HG03354 (cell line): Measurements from ENCODE around the gene ARHGAP10.
"Not testable (repeated sequence)": the region's sequence is repeated elsewhere in the genome, so short reads cannot be mapped to it uniquely, and the experiment has no call there.

ENCODE experiments used
- ATAC-seq: cut with Tn5 transposase; IDR thresholded peaks from one replicate; pipeline ENCODE4 v1.9.1; 2021; ENCODE audit warnings: mild to moderate bottlenecking; ENCODE audit not compliant: unreplicated experiment, poor library complexity, severe bottlenecking

The ARHGAP10 gene

GRCh38 chr4:147965873-147966272, 234.0 kb downstream of the ARHGAP10 start:
- no peak for ATAC-seq

DNA sequence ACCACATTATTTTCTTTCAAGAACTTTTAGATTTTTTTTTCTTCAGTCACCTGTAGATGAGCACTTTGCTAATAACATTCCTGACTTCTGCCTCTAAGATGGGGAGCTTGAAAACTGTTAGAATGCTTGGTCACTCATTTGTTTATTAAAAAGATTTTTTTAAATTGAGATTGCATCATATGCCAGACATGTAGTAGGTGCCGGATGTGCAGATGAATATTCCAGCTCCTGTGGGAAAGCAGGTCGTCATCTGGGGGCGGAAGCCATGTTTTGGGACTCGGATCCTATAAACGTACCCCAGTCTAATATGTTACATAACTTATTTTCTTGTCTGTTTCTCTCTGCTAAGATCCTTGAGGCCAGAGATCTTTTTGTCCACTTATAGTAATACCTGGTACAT, 236.8 kb downstream of the ARHGAP10 start:
- no peak for ATAC-seq

GRCh38 chr4:147969573-147970385, 237.9 kb downstream of the ARHGAP10 start:
- no peak for ATAC-seq

GRCh38 chr4:147971116-147971515, 239.2 kb downstream of the ARHGAP10 start:
- ATAC-seq, result no peak

- no peak for ATAC-seq
These were observed 243.4 kb downstream of the ARHGAP10 start for GRCh38 chr4:147975325-147975724.

- no peak for ATAC-seq
These were observed 244.3 kb downstream of the ARHGAP10 start for GRCh38 chr4:147975933-147976928.

DNA sequence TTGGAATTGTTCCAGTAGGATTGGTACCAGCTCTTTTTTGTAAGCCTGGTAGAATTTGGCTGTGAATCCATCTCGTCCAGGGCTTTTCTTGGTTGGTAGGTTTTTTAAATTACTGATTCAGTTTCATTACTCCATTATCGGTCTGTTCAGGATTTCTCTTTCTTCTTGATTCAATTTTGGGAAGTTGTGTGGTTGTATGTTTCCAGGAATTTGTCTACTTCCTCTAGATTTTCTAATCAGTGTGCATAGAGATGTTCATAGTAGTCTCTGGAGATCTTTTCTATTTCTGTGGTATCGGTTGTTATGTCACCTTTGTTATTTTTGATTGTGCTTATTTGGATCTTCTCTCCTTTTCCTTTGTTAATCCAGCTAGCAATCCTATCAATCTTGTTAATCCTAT, 248.7 kb downstream of the ARHGAP10 start:
- no peak for ATAC-seq

GRCh38 chr4:147981305-147981704, 249.4 kb downstream of the ARHGAP10 start:
- ATAC-seq, result peak; percentile 93

- ATAC-seq, result peak; percentile 36
These were observed 252.3 kb downstream of the ARHGAP10 start for GRCh38 chr4:147984065-147984777.

DNA sequence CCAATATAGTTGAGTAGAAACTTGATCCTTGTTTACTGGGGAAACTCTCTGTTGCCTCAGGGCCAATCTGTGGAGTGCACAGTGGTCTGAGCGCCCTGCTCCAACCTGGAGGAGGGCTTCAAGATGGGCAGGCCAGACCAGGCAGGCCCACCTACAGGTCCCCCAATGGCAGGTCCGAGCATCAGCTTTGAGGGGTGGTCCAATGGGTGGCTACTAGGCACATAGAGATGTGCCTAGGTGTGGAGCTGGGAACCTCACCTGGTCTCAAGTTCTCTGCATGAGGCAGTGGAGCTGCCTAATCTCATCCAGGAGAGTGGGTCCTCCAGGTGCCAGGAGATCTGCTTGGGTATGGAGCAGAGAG, 252.9 kb downstream of the ARHGAP10 start:
- no peak for ATAC-seq

DNA sequence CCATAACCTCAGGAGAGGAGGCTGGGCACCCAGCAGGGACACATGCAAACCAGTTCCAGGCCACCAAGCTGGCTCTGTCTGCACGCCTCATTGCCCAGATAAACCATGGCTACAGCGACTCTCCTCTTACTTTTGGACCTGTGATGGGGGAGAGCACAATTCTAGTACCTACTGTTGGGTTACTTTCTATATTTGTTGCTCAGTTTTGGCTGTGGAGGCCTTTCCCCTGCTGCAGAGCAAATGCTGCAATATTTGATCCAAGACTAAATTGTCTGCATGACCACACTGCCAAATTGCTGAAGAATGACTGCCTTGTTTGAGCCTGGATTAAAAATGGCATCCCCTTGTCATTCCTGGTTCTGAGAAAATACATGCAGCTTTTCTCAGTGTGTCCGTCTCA, 253.5 kb downstream of the ARHGAP10 start:
- ATAC-seq, result no peak

DNA sequence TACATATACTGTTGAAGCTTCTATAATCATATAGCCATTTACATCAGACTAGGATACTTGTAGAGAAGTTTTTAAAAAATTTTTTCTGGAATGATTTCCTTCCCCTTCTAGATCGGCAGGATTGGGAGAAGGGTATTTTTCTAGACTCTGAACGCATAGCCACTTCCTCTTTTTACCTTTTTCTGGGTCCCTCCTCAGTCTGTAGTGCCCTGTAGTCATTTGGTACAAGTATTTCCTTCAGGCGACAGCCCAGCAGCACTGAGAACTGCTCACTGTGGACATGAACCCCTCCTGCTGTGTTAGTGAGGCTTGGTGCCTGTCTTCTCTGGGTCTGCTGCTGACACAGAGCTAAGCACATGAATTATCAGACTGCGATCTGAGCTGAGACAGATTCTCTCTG, 255.4 kb downstream of the ARHGAP10 start:
- peak; percentile 72 for ATAC-seq

- no peak for ATAC-seq
These were observed 259.8 kb downstream of the ARHGAP10 start for GRCh38 chr4:147991543-147992283.

DNA sequence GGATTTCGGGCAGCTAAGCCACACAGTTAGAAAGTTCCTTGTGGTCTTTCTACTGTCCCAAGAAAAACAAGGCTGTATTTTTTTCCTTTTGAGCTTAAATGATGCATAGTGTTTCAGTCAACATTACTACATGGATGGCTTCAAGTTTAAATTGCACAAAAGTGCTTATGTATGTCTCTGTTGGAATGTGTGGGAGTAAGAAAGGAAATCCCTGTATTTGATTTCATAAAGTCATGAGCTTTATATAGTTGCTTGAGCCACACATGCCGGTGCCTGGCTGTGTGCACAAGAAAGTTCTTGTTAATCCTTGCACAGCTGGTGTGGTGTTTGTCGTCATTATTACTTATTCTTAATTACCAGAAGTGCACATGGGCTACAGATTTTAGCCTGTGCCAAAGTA, 262.2 kb downstream of the ARHGAP10 start:
- ATAC-seq, result no peak

DNA sequence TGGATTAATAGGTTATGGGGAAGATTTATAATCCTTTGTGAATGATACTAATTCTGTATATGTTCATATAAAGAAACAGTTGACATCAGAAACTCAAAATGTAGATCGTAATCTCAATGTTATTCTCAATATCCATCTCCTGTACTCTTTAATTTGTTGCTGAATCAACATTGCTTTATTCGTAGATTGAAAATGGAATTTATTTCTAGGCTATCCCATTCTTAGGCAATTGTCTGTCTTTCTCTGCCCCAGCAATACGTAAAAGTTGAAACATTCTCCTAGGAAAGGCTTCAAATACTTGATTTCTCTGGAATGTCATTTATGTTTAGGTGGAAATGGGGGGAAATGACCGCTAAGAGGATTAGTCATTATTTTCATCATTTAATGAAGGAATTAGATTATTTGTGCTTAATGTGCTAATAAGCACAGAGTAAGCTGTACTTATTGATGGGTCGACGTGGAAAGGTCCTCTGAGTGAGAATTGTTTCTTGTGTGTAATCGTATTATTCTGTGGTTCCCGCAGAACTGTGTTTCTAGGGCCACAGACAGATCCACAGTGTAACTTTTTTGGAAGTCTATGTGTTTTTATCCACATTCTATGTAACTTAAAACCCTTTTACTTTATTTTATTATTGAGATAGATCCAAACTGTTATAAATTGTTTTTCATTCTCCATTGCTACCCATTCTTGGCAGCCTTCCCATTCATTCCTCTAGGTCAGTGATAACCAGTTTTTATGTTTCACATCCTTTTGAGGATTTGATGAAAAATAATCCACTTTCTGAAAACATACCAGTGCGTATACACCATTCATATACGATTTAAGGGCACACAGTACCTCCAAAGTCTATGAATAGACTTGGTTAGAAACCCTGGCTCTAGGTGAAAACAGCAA, 262.9 kb downstream of the ARHGAP10 start:
- ATAC-seq, result no peak

DNA sequence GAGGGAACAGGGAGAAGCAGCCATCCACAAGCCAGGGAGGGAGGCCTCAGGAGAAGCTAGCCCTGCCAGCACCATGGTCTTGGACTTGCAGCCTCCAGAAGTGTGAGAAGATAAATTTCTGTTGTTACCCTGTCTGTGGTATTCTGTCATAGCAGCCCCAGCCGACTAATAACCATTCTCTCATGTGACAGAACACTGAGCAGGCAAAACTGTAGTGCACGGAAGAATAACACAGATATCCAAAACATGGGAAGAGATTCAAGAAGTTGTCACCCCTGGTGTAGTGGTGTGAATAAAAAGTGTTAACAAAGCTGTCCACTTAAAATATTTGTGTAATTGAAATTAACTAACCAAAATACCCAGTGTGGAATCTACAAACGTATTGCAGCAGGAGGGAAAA, 265.0 kb downstream of the ARHGAP10 start:
- no peak for ATAC-seq

DNA sequence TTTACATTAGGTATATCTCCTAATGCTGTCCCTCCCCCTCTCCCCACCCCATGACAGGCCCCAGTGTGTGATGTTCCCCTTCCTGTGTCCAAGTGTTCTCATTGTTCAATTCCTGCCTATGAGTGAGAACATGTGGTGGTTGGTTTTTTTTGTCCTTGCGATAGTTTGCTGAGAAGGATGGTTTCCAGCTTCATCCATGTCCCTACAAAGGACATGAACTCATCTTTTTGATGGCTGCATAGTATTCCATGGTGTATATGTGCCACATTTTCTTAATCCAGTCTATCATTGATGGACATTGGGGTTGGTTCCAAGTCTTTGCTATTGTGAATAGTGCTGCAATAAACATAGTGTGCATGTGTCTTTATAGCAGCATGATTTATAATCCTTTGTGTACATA, 268.1 kb downstream of the ARHGAP10 start:
- ATAC-seq, result not testable (repeated sequence)

GRCh38 chr4:148004228-148004857, 272.5 kb downstream of the ARHGAP10 start:
- no peak for ATAC-seq
